ENCODE measurements around the gene CACNA1A. TPM values are rescaled to one million over a fixed set of nuclear protein-coding genes. Genes with fewer than 3 reads are reported as not detected.

Gene CACNA1A
- total and polyA plus RNA-seq, 3 experiments from 2014 or later: 0.20 to 0.42 TPM; not detected in 1

GRCh38 chr19:13350759-13351158 lies 155.5 kb downstream of the CACNA1A start:
- no peaks in the 10 kb centered on the region for H3K36me3 ChIP-seq (ENCODE audit: insufficient read depth, low read length)
- no peak overlapping the region for H3K27ac ChIP-seq (ENCODE audit: low read depth, low read length)
- no peak overlapping the region for H3K4me3 Mint-ChIP-seq
- no peaks in the 10 kb centered on the region for H3K4me1 Mint-ChIP-seq
- peaks cover 0 to 3% (median 0%) of the 10 kb centered on the region in 3 donors for H3K36me3 Mint-ChIP-seq
- peaks cover 16 to 33% of the 10 kb centered on the region in 2 donors for H3K27me3 Mint-ChIP-seq
- H3K4me3 ChIP-seq (ENCODE audit: low read length): no peak overlapping the region
- H3K9me3 Mint-ChIP-seq: peaks cover 0 to 13% (median 9%) of the 10 kb centered on the region in 5 donors
- no peaks in the 10 kb centered on the region for H3K27me3 ChIP-seq (ENCODE audit: insufficient read depth, low read length, poor library complexity, severe bottlenecking)
- no peak for DNase-seq
- H3K9me3 ChIP-seq (ENCODE audit: low read length): no peaks in the 10 kb centered on the region
- CTCF ChIA-PET: no interaction called here
- POLR2A ChIA-PET: no interaction called here
- no peak overlapping the region for H3K27ac Mint-ChIP-seq
- H3K4me1 ChIP-seq (ENCODE audit: insufficient read depth, low read length): no peaks in the 10 kb centered on the region

- Histone ChIP-seq H3K36me3 (ENCODE audit: insufficient read depth, low read length) (no peaks in the 10 kb centered on the region), H3K9me3 (ENCODE audit: low read length) (no peaks in the 10 kb centered on the region), H3K4me1 (ENCODE audit: insufficient read depth, low read length) (no peaks in the 10 kb centered on the region), H3K27ac (ENCODE audit: low read depth, low read length) (no peak overlapping the region), H3K4me3 (ENCODE audit: low read length) (no peak overlapping the region), H3K27me3 (ENCODE audit: insufficient read depth, low read length, poor library complexity, severe bottlenecking) (no peaks in the 10 kb centered on the region)
- Mint-ChIP-seq H3K27me3 (peaks cover 14 to 28% of the 10 kb centered on the region in 2 donors), H3K4me1 (no peaks in the 10 kb centered on the region), H3K9me3 (peaks cover 0 to 13% (median 9%) of the 10 kb centered on the region in 5 donors), H3K4me3 (no peak overlapping the region), H3K36me3 (peaks cover 0 to 3% (median 0%) of the 10 kb centered on the region in 3 donors), H3K27ac (no peak overlapping the region)
- POLR2A ChIA-PET: no interaction called here
- no peak for DNase-seq
- CTCF ChIA-PET: no interaction called here
Measured at GRCh38 chr19:13350072-13350471, 156.2 kb downstream of the CACNA1A start.

- Histone ChIP-seq H3K27me3 (ENCODE audit: insufficient read depth, low read length, poor library complexity, severe bottlenecking) (no peaks in the 10 kb centered on the region), H3K27ac (ENCODE audit: low read depth, low read length) (no peak overlapping the region), H3K9me3 (ENCODE audit: low read length) (no peaks in the 10 kb centered on the region), H3K4me3 (ENCODE audit: low read length) (no peak overlapping the region), H3K4me1 (ENCODE audit: insufficient read depth, low read length) (no peaks in the 10 kb centered on the region), H3K36me3 (ENCODE audit: insufficient read depth, low read length) (no peaks in the 10 kb centered on the region)
- Mint-ChIP-seq H3K36me3 (peaks cover 0 to 3% (median 0%) of the 10 kb centered on the region in 3 donors), H3K4me1 (no peaks in the 10 kb centered on the region), H3K9me3 (peaks cover 0 to 14% (median 11%) of the 10 kb centered on the region in 5 donors), H3K27me3 (peaks cover 8 to 23% of the 10 kb centered on the region in 2 donors), H3K4me3 (no peak overlapping the region), H3K27ac (no peak overlapping the region)
- ChIA-PET POLR2A (no interaction called here), CTCF (no interaction called here)
- no peak for DNase-seq
Measured at GRCh38 chr19:13347367-13347766, 158.9 kb downstream of the CACNA1A start.

GRCh38 chr19:13343514-13343913 lies 162.8 kb downstream of the CACNA1A start:
- CTCF ChIA-PET: no interaction called here
- Histone ChIP-seq H3K27ac (ENCODE audit: low read depth, low read length) (no peak overlapping the region), H3K4me3 (ENCODE audit: low read length) (no peak overlapping the region), H3K27me3 (ENCODE audit: insufficient read depth, low read length, poor library complexity, severe bottlenecking) (no peaks in the 10 kb centered on the region), H3K9me3 (ENCODE audit: low read length) (no peaks in the 10 kb centered on the region), H3K4me1 (ENCODE audit: insufficient read depth, low read length) (no peaks in the 10 kb centered on the region), H3K36me3 (ENCODE audit: insufficient read depth, low read length) (no peaks in the 10 kb centered on the region)
- Mint-ChIP-seq H3K4me3 (no peak overlapping the region), H3K36me3 (peaks cover 0 to 3% (median 0%) of the 10 kb centered on the region in 3 donors), H3K27ac (no peak overlapping the region), H3K9me3 (peaks cover 0 to 12% (median 5%) of the 10 kb centered on the region in 5 donors), H3K4me1 (no peaks in the 10 kb centered on the region), H3K27me3 (peaks cover 14 to 34% of the 10 kb centered on the region in 2 donors)
- DNase-seq: no peak
- POLR2A ChIA-PET: no interaction called here

GRCh38 chr19:13342672-13343071 lies 163.6 kb downstream of the CACNA1A start:
- H3K9me3 ChIP-seq (ENCODE audit: low read length): no peaks in the 10 kb centered on the region
- CTCF ChIA-PET: no interaction called here

GRCh38 chr19:13339869-13340268 lies 166.4 kb downstream of the CACNA1A start:
- Histone ChIP-seq H3K4me3 (ENCODE audit: low read length) (no peak overlapping the region), H3K36me3 (ENCODE audit: insufficient read depth, low read length) (no peaks in the 10 kb centered on the region), H3K4me1 (ENCODE audit: insufficient read depth, low read length) (no peaks in the 10 kb centered on the region), H3K27me3 (ENCODE audit: insufficient read depth, low read length, poor library complexity, severe bottlenecking) (no peaks in the 10 kb centered on the region), H3K9me3 (ENCODE audit: low read length) (no peaks in the 10 kb centered on the region), H3K27ac (ENCODE audit: low read depth, low read length) (no peak overlapping the region)
- Mint-ChIP-seq H3K27me3 (peaks cover 10 to 48% of the 10 kb centered on the region in 2 donors), H3K4me1 (no peaks in the 10 kb centered on the region), H3K9me3 (peaks cover 0 to 10% (median 5%) of the 10 kb centered on the region in 5 donors), H3K4me3 (no peak overlapping the region), H3K27ac (no peak overlapping the region), H3K36me3 (no peaks in the 10 kb centered on the region)
- DNase-seq: no peak
- ChIA-PET CTCF (no interaction called here), POLR2A (no interaction called here)

More at GRCh38 chr19:13342672-13343071, 163.6 kb downstream of the CACNA1A start:
- H3K4me3 ChIP-seq (ENCODE audit: low read length): no peak overlapping the region
- Mint-ChIP-seq H3K4me1 (no peaks in the 10 kb centered on the region), H3K27ac (no peak overlapping the region), H3K27me3 (peaks cover 15 to 35% of the 10 kb centered on the region in 2 donors), H3K4me3 (no peak overlapping the region), H3K36me3 (peaks cover 0 to 3% (median 0%) of the 10 kb centered on the region in 3 donors), H3K9me3 (peaks cover 0 to 10% (median 5%) of the 10 kb centered on the region in 5 donors)
- H3K27ac ChIP-seq (ENCODE audit: low read depth, low read length): no peak overlapping the region
- POLR2A ChIA-PET: no interaction called here
- no peaks in the 10 kb centered on the region for H3K36me3 ChIP-seq (ENCODE audit: insufficient read depth, low read length)
- no peak for DNase-seq
- no peaks in the 10 kb centered on the region for H3K4me1 ChIP-seq (ENCODE audit: insufficient read depth, low read length)
- H3K27me3 ChIP-seq (ENCODE audit: insufficient read depth, low read length, poor library complexity, severe bottlenecking): no peaks in the 10 kb centered on the region

GRCh38 chr19:13337181-13337580 lies 169.1 kb downstream of the CACNA1A start:
- H3K27ac Mint-ChIP-seq: no peak overlapping the region
- no peaks in the 10 kb centered on the region for H3K4me1 Mint-ChIP-seq
- CTCF ChIA-PET: no interaction called here
- H3K36me3 Mint-ChIP-seq: no peaks in the 10 kb centered on the region
- POLR2A ChIA-PET: no interaction called here
- no peak overlapping the region for H3K27ac ChIP-seq (ENCODE audit: low read depth, low read length)
- no peaks in the 10 kb centered on the region for H3K9me3 ChIP-seq (ENCODE audit: low read length)
- H3K4me3 Mint-ChIP-seq: no peak overlapping the region
- no peak for DNase-seq
- no peaks in the 10 kb centered on the region for H3K4me1 ChIP-seq (ENCODE audit: insufficient read depth, low read length)
- peaks cover 0 to 5% (median under 1%) of the 10 kb centered on the region in 5 donors for H3K9me3 Mint-ChIP-seq
- no peak overlapping the region for H3K4me3 ChIP-seq (ENCODE audit: low read length)
- peaks cover 11 to 54% of the 10 kb centered on the region in 2 donors for H3K27me3 Mint-ChIP-seq
- H3K36me3 ChIP-seq (ENCODE audit: insufficient read depth, low read length): no peaks in the 10 kb centered on the region
- H3K27me3 ChIP-seq (ENCODE audit: insufficient read depth, low read length, poor library complexity, severe bottlenecking): no peaks in the 10 kb centered on the region

GRCh38 chr19:13334801-13335481 lies 171.3 kb downstream of the CACNA1A start:
- no peaks in the 10 kb centered on the region for H3K36me3 Mint-ChIP-seq
- no peaks in the 10 kb centered on the region for H3K9me3 Mint-ChIP-seq
- H3K36me3 ChIP-seq (ENCODE audit: insufficient read depth, low read length): no peaks in the 10 kb centered on the region
- H3K27me3 ChIP-seq (ENCODE audit: insufficient read depth, low read length, poor library complexity, severe bottlenecking): no peaks in the 10 kb centered on the region
- no peak overlapping the region for H3K27ac ChIP-seq (ENCODE audit: low read depth, low read length)
- H3K4me1 ChIP-seq (ENCODE audit: insufficient read depth, low read length): no peaks in the 10 kb centered on the region
- no peak overlapping the region for H3K27ac Mint-ChIP-seq
- no peaks in the 10 kb centered on the region for H3K4me1 Mint-ChIP-seq
- ChIA-PET POLR2A (no interaction called here), CTCF (no interaction called here)
- no peak overlapping the region for H3K4me3 ChIP-seq (ENCODE audit: low read length)
- no peaks in the 10 kb centered on the region for H3K9me3 ChIP-seq (ENCODE audit: low read length)
- H3K4me3 Mint-ChIP-seq: no peak overlapping the region
- no peak for DNase-seq
- peaks cover 12 to 64% of the 10 kb centered on the region in 2 donors for H3K27me3 Mint-ChIP-seq
